Cardiac fibroblast (primary cell): ENCODE results near the gene CBFB.

Experiments
- DNase-seq, 2 donors: peaks; one replicate each; pipeline versions ENCODE4 v3.0.0 to v3.0.0-alpha.2; 2010; ENCODE audit warnings: low read depth in 2 of 2
- H3K4me3 ChIP-seq, 2 donors: replicated peaks in 1 of 2; 1 replicate in 1 of 2; 2 replicates in 1 of 2; pipeline ENCODE4 v1.5.1; 2011; ENCODE audit warnings: low read depth in 2 of 2, low read length in 2 of 2, mild to moderate bottlenecking in 2 of 2, moderate library complexity in 1 of 2
- CTCF ChIP-seq: IDR thresholded peaks from one replicate; pipeline ENCODE4 v1.5.1; 2011; ENCODE audit warnings: low read depth, mild to moderate bottlenecking, low read length, inconsistent platforms

Gene CBFB

GRCh38 chr16:67137605-67138004 is 108.7 kb downstream of the CBFB start:
- DNase-seq, result peak in 1 of 2 donors; percentile 68
- TF ChIP-seq CTCF, result no peak

GRCh38 chr16:67141391-67141790 is 112.4 kb downstream of the CBFB start:
- no peak for TF ChIP-seq CTCF
- no peak for DNase-seq
- no peak overlapping the region for H3K4me3 ChIP-seq

More at GRCh38 chr16:67137605-67138004, 108.7 kb downstream of the CBFB start:
- no peak overlapping the region for H3K4me3 ChIP-seq

GRCh38 chr16:67142342-67142741 is 113.4 kb downstream of the CBFB start:
- no peak overlapping the region for H3K4me3 ChIP-seq
- no peak for TF ChIP-seq CTCF
- DNase-seq, result no peak

- no peak for DNase-seq
- no peak for TF ChIP-seq CTCF
- H3K4me3 ChIP-seq, result no peak overlapping the region
Measured at GRCh38 chr16:67144943-67145342, 116.0 kb downstream of the CBFB start.

GRCh38 chr16:67145746-67146145 is 116.8 kb downstream of the CBFB start:
- H3K4me3 ChIP-seq, result no peak overlapping the region
- no peak for DNase-seq
- no peak for TF ChIP-seq CTCF

- H3K4me3 ChIP-seq, result no peak overlapping the region
- no peak for DNase-seq
- TF ChIP-seq CTCF, result no peak
Measured at GRCh38 chr16:67146523-67147357, 117.8 kb downstream of the CBFB start.
